GOT3 (cell line): ENCODE data around the gene IQCH.

Source experiments
- DNase-seq: peaks from one replicate; lab custom pipeline; 2025; ENCODE audit warnings: mixed read lengths; lab: John Stamatoyannopoulos, UW

The IQCH gene

DNA sequence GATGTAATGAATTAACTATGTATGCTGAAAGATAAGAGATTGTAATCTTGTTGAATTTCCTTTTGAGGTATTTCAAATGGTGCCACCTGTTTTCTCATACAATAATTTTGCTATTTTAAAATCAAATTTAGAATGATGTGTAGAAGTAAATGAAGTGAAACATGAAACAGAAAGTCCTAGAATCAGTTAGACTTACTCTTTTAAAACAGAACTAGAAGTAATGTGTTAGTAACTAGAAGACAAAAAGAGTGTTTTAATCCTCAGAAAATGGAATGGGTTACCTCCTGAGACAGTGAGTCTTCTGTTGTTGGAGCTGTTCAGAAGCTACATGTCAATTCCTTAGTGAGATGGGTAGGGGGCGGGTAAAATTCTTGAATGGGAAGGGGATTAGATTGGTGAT lies 279.8 kb downstream of the IQCH start:
- no peak for DNase-seq

GRCh38 chr15:67537771-67538170 lies 283.2 kb downstream of the IQCH start:
- DNase-seq: no peak

DNA sequence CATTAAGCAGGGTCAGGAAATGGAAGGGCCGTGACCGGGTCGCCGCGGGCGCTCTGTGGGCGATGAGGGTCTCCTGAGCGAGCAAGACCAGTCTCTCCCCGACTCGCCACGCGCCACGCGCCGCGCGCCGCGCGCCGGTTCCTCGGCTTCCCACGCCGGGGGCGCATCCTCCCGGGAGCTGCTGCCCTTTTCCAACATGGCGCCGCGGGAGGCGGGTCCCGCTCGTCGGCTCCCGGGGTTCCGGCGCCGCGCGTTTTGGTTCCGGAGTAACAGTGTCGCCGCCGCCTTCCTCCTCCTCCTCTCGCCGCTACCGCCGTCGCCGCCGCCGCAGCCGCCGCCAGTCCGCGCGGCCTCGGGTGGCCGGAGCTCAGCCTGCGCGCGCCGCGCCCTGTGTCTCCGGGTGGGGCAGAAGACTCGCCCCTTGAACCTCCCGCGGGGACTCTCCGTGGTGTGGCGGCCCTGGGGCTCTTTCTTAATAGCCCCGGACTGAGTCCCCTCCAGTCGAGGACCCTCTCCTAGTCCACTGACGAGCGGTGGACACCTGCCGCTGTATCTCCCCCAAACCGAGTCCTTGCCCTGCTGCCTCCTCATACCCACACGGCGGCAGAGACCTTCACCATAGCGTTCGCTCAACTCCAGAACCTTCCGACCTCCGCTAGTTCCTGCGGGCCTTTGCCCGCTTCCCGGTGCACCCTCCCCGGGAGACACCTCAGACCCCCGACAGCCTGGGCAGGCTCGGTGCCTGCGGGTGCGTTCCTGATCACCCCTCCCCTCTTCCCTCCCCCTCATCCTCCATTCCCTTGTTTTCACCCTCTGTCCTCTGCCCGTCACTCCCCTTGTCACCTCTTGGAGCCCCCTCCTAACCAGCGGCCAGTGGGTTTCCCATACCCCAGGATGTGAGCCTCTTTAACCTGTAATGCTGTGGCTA lies 288.1 kb downstream of the IQCH start, which contains the start of gene MAP2K5:
Gene MAP2K5, plus strand, starts transcription at position 284 of the 928 bp plus-strand sequence. Its CDS starts 633 bp downstream, at position 917.
- DNase-seq: peak; percentile 42

GRCh38 chr15:67543348-67543718 lies 288.7 kb downstream of the IQCH start:
- no peak for DNase-seq

DNA sequence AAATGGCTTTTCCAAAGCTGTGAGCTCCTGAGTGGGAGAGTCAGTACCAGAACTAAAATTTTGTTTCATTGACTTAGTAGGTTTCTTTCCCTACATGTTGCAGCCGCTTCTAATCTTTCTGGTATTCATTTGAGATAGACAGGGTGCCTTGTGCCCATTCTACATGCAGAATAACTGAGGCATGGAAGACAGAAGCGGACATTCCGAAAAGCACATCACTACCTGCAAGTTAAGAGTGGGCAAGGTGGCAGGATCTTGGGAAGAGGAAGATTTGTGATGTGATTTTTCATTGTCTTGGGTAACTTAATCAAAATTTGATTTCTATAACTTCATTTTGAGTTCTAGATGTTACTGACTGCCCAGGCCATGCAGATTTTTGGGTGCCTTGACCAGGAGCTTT lies 289.9 kb downstream of the IQCH start:
- no peak for DNase-seq

- no peak for DNase-seq
Measured at GRCh38 chr15:67545864-67546263, 291.3 kb downstream of the IQCH start.

DNA sequence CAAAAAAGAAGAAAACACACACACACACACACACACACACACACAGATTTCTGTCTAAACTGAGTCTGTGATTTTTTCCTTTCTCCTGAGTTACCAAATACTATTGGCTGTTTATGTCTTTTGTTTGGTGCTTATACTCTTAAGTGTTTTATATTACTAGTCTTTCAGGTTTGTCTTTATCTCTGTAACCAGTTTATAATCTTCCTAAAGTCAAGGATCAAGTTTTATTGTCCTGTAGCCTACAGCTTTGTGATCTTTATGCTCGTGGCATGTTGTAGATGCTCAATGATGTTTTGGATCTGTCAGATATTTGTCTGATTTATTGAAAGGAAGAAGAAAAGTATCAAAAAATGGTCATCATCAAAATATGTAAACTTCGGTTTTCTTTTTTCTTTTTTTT lies 292.5 kb downstream of the IQCH start:
- DNase-seq: no peak

DNA sequence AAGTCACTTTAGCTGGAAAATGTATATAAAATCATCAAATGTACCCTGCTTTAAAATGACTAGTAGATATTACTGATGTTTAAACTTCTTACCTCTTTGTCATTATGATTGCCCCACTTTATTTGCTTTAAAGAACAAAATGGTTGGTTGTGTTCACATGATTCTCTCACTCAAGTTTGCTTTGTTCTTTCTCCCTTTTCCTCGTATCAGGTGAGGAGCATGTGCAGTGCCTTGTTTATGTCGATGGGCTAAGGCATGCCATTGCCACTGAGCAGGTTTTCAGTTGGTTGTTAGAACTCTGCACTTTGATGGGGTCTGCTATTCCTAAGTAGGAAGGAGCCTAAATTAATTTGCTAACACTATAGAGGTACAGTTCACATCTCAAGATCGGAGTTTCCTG lies 293.2 kb downstream of the IQCH start:
- DNase-seq: no peak

DNA sequence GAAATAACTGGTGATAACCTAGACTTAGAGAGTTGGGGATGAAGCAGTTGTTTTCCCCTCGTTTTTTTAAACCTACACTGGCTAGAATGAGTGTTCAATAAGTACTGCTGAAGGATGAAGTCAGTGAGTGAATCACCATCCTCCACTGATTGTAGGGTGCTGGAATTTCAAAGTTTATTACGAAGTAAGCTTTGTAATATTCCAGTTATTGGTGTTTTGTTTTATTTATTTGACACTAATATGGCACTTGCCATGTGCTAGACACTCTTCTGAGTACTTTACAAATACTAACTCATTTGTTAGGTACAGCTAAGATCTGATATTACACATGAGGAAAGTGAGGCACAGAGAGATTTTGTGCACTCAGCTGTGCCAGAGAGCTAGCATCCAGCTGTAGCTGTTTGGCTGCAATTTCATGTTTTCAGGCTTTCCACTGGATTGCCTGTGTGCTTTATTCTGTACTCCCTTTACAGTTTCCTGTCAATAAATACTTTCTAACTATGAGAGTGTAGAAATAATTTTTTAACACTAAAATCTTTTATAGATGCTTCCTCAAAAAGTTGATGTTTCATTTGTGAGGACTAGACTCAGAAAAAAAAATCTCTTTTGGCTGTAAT lies 293.8 kb downstream of the IQCH start:
- no peak for DNase-seq

DNA sequence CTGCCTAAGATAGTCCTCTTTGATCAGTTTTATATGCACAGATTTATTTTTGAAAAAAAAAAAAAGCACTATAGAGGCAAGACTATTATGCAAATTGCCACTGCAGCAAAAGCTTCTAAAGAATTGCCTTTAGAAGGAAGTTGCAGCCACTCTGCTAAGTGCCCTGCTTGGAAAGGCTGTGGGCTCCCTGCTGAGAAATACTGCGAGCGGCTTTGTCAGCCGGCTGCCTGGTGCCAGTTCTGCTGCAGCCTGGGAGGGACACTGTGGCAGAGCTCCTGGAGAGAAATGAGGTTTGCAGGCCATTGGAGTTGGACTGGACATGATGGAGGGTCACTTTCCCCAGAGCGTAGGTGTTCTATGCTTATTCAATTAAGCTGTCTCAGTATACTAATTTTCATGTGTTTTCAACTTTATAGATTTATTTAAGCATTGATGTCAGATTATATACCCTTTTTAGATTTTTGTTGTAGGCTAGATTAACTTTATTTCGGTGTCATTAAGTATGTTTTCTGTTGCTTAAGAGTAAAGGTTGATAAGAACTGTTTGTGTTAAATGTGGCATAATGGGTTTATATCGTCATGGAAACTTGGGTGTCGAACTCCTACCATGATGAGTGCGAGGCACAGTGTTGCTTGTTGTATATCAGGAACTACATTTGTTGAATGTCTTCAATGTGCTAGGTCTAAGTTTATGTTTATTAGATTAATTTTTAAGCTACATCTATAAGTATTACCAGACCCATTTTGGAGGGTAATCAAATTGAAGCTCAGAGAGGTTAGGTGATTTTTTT lies 294.5 kb downstream of the IQCH start:
- no peak for DNase-seq

DNA sequence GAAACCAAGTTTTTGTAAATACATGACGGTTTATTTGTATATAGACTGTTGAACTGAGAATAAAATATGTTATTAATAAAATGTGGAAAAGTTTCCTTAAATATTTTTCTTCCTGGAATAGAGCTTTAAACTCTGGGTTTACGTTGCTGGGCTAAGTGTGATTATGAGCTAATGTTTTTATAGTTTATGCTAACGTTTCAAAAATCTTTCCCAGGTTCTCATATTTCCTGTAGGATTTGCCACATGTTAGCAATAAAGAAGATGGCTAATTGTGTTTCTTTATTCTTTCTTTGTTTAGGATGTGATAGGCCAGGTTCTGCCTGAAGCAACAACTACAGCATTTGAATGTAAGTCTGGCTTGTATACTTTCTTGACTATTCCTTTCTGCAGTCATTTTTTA lies 295.1 kb downstream of the IQCH start:
- DNase-seq: no peak

GRCh38 chr15:67550522-67550921 lies 295.9 kb downstream of the IQCH start:
- DNase-seq: no peak

DNA sequence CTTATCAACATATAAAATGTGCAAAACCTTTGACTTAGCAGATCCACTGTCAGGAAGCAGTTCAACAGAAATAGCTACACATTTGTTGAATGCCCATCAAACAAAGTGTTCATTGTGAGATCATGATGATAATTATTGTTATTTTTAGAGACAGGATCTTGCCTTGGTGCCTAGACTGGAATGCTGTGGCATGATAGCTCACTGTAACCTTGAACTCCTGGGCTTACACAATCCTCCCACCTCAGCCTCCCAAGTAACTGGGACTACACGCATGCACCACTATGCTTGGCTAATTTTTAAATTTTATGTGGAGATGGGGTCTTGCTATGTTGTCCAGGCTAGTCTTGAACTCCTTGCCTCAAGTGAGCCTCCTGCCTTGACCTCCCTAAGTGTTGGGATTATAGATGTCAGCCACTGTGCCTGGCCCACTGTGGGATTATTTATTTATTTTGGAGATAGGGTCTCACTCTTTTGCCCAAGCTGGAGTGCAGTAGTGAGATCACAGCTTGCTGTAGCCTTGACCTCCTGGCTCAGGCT lies 296.7 kb downstream of the IQCH start:
- DNase-seq: no peak
